GM21619 (cell line): Measurements from ENCODE around the gene ALS2CL.
"Not testable (repeated sequence)": the region's sequence is repeated elsewhere in the genome, so short reads cannot be mapped to it uniquely, and the experiment has no call there.

ENCODE experiments used
- ATAC-seq: cut with Tn5 transposase; IDR thresholded peaks from one replicate; pipeline ENCODE4 v1.9.1; 2021; ENCODE audit not compliant: unreplicated experiment

The ALS2CL gene

GRCh38 chr3:46693038-46693891 lies at the start of gene ALS2CL:
TSS of gene ALS2CL (minus strand) at chr3:46693679. CDS start at chr3:46689440, 4,239 bp downstream.
- no peak for ATAC-seq

GRCh38 chr3:46742992-46743585 lies 49.6 kb upstream of the ALS2CL start:
- no peak for ATAC-seq

- ATAC-seq = not testable (repeated sequence)
Measured at GRCh38 chr3:46739565-46739964, 46.1 kb upstream of the ALS2CL start.

DNA sequence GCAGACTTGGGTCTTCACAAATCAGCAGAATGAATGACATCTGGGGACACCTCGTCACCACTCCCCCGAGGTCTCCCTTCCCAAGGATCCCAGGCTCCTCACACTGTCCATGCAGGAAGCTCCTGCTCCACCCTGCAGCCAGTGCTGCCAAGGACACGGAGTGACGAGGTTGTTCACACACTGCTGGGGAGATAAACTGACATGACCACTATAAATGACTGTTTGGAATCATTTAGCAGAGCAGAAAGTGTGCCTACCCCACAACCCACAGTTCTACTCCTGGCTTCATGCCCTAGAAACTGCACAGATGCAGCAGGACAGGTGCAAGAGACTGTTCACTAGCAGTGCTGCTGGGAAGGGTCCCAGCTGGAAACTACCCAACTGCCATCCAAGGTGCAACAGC lies 43.9 kb upstream of the ALS2CL start:
- no peak for ATAC-seq

DNA sequence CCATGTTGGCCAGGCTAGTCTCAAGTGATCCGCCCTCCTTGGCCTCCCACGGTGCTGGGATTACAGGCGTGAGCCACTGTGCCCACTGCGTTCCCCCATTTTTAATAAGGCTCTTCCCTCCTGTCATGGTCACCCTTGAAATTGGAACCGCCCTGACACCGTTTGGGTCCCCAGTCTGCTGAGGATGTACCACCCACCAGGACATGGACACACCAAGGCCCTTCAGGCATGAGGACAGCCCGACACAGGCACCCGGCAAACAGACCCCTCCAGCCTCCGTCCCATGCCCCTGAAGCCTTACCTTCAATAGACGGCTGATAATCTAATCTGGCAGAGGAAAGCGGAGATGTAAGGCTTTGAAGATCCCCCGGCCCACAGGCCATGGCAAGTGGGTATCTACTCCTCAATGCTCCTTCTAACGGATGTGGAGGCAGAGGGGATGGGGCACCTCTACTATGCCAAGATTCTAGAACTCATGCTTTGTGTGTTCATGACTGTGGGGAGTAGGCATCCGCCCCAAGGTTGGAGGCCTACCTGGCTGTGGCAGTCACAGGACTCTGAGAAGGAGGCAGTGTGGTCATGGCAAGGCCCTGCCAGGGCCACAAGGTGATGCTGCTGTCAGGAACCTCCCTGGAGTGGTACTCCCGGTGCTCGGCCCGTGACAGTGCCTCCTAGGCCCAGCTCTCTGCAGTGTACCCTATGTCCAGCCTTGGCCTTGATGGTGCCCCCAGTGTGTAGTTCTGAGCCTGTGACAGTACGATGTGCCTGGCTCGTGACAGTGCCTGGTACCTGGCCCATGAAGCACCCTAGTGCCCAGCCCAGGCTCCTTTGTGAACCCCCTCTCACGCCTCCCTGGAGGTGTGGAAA lies 42.8 kb upstream of the ALS2CL start:
- no peak for ATAC-seq

GRCh38 chr3:46734773-46735172 lies 41.3 kb upstream of the ALS2CL start:
- no peak for ATAC-seq

DNA sequence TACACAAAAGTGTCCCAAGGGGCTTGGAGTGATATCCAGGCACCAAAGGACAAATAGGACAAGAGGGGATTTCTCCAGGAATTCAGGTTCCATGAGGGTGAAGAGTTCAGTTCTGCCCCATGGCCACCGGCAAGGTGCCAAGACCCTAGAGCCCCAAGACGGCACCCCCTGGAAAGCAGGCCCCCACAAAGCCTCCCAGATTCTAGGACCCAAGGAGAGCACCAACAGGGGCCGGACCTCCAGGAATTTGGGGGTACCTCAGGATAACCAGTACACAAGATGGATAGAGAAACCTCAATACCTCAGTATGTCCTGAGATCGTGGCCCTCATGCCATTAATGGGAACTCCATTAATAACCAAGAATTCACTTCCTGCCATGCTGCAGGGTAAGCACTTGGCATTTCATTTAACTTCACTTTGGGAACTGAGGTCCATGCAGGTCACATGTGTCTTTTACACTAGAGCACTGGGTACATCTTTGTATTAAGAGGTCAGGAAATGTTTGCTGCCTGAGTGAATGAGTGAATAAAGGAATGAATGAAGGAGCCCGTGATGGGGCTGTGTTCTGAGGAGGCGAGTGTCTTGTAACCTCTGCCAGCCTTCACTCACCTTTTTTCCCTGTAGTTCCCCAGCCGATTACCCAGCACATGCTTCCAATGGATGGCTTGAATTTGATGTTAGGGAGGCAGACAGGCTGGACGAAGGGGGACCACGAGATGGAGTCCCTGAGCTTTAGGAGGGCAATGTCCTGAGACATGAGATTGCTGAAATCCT lies 39.7 kb upstream of the ALS2CL start:
- ATAC-seq = no peak

GRCh38 chr3:46731795-46732194 lies 38.3 kb upstream of the ALS2CL start:
- ATAC-seq = no peak

DNA sequence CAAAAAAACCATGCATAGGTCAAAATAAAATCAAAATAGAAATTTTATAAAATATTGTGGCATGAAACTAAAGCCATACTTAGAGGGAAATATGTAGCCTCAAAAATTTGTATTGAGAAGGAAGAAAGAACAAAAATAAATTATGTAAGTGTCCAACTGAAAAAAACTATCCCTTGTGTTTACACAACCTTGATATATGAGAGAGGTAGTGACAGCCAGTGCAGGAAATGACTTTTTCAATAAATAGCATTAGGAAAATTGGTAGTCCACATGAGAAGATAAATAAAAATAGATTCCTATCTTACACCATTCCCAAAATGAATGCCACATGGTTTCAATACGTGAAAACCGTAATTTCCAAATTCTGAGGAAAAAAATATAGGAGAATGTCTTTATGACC lies 37.3 kb upstream of the ALS2CL start:
- no peak for ATAC-seq

DNA sequence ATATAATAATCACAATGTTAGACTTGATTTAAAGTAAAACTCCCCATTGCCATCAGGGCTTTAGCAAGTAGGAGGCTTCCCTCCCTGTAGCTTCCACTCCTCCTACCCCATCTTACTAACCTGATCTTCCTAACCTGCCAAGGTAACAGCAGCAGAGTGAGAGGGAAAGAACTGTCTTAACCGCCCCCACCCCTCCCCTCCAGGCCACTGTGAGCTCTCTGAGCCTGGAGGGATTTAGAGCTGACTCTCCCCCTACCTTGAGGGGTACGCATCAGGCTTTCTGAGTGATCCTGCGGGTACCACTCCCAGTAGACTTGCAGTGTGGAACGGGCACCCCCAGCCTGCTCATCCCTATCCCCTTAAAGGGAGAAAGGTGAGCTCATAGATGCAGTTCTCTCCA lies 35.6 kb upstream of the ALS2CL start:
- ATAC-seq = no peak

DNA sequence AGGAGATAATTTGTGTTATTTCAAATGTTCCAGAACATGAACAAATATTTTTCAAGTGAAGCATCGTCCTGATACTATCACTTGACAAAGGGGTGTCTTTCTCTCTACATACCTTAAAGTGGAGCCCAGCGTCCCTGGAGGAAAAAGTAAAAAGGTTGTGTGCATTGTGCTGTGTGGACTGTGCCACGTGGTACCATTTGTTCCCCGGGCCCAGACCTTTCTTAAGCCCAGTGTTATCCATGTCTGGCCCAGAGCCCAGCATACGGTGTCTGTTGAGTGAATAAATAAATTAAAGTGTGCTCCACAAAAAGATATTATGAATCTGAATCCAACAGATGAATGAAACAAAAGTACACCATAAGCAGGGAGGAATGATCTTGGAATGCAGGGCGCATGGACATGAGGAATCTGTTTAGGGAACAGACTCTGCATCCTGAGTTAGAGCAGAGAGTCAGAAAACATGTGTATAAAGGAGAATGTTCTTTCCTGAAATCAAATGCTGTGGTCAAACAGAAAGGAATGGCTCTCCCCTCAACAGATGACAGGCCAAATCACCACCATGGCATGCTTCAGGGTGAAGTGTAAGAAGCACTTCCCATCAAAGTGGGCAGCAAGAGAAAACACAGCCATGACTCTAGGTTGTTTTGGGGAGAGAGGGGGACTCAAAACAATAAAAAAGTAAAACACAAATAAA lies 32.3 kb upstream of the ALS2CL start:
- no peak for ATAC-seq

DNA sequence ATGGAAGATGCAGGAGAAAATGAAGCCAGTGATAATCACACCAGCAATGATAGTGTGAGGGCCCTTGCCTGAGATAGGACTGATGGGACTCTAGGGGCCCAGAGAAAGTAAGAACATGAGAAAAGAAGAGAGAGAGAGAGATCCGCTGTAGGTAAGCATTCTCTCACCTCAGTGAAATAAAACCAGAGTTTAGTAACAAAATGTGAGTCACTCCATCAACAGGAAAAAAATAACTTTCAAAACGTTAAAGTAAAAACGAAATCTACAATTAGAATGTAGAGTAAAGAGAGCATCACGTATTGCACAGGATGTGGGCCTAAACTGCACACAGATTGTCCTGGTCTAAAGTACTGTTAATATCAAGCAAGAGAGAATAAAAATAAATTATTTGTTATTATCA lies 30.9 kb upstream of the ALS2CL start:
- no peak for ATAC-seq

GRCh38 chr3:46722443-46722842 lies 29.0 kb upstream of the ALS2CL start:
- no peak for ATAC-seq

GRCh38 chr3:46721009-46721408 lies 27.5 kb upstream of the ALS2CL start:
- ATAC-seq = no peak

DNA sequence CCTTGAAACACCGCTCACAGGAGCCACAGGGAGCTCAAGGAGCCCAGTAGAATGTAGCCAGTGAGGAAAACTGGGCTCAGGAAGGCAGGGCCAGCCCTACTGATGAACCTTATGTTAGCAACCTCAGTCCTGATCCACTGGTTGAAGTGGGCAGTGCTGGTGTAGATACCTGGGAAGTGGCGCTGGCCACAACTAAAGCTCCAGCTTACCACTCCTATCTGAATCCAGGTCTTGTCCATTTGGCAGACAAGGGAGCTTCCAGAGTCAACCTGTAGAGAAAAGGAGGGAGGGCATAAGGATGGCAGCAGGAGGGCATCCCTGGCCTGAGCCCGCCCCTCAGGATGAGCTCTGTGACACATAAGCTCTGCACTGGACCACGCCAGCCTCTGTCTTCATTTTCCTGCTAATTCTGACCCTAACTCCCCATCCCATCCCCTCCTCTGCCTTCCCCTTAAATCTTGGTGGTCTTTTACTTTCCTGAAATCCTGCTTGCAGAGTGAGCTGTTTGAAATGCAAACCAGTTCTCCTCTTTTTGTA lies 26.3 kb upstream of the ALS2CL start:
- ATAC-seq = no peak

DNA sequence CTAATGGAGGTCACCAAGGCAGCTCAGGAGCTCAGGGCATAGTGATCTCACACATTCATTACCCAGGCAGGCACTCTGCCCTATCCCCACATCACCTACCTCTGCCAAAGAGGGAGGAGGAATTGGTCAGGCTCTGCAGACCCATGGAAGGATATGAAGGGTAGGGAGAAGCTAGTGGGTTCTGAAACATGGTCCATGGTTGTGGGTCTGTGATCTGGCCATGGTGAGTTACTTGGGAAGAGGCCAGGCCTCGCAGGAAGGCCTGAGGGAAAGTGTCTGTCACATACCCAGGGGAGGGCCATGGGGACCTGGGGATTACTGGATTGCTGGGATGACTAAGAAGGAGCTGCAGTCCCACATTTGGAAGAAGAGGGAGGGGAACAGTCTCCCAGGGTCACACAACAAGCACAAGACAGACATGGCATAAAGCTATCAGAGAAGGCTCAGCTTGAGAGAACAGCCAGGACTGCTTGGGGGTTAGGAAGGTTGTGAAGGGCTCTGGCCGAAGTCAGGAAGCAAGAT lies 25.6 kb upstream of the ALS2CL start:
- ATAC-seq = no peak

DNA sequence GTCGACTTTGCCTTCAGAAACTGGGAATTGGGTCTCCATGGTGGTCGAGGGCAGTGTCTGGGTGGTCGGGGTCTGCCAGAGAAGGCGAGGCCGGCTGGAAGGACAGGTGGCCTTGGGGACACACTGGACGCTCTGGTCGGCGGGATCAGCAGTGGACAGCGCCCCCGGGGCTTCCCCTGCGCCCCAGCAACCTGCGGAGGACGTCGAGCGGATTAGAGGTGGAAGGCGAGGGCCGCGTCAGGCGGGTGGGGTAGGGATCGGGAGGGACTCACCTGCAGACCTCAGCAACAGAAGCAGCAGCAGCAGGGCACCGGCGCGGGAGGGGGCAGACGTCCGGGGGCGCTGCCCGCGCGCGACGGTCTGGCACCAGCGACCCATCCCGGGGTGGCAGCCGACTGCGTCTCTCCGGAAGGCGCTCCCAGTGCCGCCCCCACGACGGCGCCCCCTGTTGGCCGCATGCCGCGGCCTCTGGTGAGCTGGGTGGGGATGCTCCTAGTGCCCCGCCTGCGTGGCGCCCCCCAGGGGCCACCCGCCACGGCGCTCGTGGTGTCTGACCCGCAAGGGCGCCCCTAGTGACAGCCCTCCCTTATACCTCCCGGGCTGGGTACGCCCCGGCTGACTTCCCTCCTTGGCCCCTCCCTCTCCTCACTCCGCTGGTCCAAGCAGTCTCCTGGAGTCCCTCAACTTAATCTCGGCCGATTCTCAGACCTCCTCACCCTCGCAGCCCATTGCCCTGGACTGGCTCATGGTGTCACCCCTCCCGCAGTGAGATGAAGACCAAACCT lies 24.2 kb upstream of the ALS2CL start, which contains the start of gene PRSS50:
Gene PRSS50, minus strand, starts transcription at position 423 of the 785 bp plus-strand sequence. Its CDS starts 45 bp downstream, at position 378.
- ATAC-seq = no peak

GRCh38 chr3:46716461-46717441 lies 23.3 kb upstream of the ALS2CL start:
- no peak for ATAC-seq
